GM19043 (cell line): Measurements from ENCODE around the gene IWS1.
"Not testable (repeated sequence)": the region's sequence is repeated elsewhere in the genome, so short reads cannot be mapped to it uniquely, and the experiment has no call there.

ENCODE experiments used
- ATAC-seq: cut with Tn5 transposase; IDR thresholded peaks from one replicate; pipeline ENCODE4 v1.9.1; 2021; ENCODE audit warnings: low read depth; ENCODE audit not compliant: unreplicated experiment

The IWS1 gene

GRCh38 chr2:127561371-127561770 is 35.1 kb upstream of the IWS1 start:
- no peak for ATAC-seq

- no peak for ATAC-seq
These were observed 34.6 kb upstream of the IWS1 start for GRCh38 chr2:127560931-127561280.

DNA sequence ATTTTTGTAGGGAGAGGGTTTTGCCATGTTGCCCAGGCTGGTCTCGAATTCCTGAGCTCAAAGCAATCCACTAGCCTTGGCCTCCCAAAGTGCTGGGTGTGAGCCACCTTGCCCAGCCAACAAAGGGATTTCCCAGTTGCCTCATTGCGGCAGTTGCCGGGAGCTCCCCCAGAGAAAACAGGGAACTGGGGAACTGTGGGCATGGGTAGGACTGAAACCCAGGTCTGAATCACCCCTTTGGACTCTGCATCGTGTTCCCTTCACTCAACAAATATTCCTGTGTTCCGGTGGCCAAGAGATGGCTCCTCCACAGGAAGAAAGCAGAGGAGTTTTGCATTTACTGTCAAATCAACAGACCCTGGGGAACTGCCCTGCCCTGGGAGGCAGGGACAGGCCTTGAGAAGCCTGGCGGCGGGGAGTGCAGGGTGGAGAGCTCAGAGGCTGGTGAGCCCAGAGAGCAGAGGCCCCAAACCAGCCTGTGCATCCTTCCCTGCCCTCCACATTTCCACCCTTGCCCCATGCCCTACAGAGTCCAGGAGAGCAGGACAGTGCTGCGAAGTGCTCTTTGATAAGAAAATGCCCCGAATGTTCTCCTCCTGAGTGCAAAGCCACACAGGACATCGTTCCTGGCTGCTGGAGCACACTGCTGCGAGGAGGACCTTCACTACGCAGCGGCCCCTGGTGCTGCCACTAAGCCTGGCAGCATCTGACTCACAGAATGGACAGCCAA is 34.1 kb upstream of the IWS1 start:
- ATAC-seq: no peak

DNA sequence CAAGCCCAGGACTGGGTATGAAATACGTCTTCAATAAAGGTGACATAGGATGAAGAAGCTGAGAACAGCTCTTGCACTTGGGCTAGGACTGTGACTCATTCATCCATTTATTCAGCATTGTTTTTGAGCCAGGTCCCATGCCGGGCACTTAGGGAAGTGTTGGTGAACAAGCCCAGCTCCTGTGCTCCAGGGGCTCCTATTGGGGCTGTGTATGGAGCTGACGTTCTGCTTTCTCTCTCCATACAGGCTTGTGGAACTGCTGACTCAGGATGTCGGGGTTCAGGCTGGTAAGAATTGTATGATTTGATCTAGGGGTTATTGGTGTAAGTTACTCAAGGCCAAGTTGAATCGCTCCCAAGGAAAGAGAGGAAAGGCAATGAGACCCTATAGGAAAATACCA is 33.2 kb upstream of the IWS1 start:
- ATAC-seq: no peak

GRCh38 chr2:127558911-127559310 is 32.6 kb upstream of the IWS1 start:
- no peak for ATAC-seq

GRCh38 chr2:127552846-127553245 is 26.6 kb upstream of the IWS1 start:
- no peak for ATAC-seq

DNA sequence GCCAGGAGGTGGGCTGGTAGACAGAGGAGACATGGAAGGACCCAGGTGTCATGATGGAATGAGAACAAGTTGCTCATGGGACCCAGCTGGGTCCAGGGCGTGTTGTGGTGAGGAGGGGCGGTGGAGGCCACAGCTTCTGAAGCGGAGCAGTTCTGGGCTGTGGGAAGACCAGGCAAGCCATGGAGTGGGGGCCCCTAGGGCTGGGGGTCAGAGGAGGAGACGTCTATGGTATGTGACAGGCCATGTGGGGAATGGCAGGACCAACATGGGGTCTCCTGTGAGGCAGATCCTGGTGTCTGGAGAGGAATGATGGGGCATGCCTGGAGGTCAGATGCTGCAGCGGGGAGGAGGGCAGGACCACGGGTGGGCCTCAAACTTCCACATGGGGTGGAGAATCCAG is 26.0 kb upstream of the IWS1 start:
- ATAC-seq: no peak

DNA sequence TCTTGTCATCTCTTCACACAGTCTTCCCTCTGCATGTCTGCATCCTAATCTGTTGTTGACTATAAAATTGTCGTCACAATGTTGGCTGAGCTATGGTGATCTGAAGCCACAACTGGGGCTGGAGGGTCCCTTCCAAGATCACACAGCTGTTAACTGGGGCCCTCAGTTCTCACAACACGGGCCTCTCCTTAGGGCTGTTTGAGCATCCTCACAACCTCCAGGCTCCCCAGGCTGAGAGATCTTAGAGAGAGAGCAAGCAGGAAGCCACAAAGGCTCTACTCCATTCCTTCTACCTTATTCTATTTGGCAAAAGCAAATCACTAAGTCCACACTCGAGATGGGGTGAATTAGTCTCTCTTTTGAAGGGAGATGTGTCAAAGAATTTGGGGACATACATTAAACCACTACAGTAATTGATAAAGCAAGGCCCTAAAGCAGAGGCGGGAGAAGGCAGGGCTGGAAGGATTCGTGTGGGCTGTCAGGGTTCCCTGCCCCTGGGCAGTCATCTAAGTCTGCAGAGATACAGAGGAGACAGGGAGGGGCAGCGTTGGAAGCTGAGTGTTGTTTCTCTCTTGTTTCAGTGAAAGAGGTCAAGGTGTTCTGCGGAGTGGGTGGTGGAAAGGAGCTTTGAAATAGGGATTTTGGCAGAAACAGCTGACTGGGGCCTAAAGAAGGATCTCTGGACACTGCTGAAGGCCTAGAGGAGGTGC is 25.1 kb upstream of the IWS1 start:
- ATAC-seq: no peak

DNA sequence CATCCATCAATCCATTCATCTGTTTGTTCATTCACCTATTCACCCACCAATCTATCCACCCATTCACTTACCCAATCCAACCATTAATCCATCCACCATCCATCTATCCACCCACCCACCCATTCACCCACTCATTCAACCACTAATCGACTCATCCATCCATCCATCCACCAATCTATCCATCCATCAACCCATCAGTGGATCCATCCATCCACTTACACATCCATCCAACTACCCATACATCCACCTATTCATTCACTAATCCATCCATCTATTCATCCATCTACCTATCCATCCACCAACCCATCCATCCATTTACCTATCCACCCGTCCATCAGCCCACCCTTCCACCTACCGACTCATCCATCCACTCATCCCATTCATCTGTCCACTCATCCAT is 20.5 kb upstream of the IWS1 start:
- ATAC-seq: no peak

- ATAC-seq: no peak
These were observed 19.5 kb upstream of the IWS1 start for GRCh38 chr2:127545796-127546195.

- no peak for ATAC-seq
These were observed 18.9 kb upstream of the IWS1 start for GRCh38 chr2:127545189-127545588.

- ATAC-seq: not testable (repeated sequence)
These were observed 16.8 kb upstream of the IWS1 start for GRCh38 chr2:127543013-127543501.

GRCh38 chr2:127542231-127542630 is 15.9 kb upstream of the IWS1 start:
- ATAC-seq: no peak

GRCh38 chr2:127541809-127542208 is 15.5 kb upstream of the IWS1 start:
- ATAC-seq: no peak

DNA sequence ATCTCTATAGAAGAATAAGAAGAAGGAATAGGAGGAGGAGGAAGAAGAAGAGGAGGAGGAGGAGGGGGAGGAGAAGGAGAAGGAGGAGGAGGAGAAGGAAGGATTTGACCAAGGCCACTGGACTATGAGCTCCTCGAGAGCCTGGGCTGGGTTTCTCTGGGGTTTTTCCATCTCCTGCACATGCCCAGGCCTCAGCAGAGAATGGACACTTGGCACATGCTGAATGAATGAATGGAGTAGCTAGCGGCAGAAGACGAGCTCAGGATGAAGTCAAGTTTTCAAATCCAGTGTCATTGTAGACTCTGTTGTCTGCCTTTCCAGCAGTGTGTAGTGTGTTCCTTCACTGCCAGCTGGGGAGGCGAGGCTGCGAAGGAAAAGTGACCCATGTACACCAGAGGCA is 11.4 kb upstream of the IWS1 start:
- no peak for ATAC-seq

DNA sequence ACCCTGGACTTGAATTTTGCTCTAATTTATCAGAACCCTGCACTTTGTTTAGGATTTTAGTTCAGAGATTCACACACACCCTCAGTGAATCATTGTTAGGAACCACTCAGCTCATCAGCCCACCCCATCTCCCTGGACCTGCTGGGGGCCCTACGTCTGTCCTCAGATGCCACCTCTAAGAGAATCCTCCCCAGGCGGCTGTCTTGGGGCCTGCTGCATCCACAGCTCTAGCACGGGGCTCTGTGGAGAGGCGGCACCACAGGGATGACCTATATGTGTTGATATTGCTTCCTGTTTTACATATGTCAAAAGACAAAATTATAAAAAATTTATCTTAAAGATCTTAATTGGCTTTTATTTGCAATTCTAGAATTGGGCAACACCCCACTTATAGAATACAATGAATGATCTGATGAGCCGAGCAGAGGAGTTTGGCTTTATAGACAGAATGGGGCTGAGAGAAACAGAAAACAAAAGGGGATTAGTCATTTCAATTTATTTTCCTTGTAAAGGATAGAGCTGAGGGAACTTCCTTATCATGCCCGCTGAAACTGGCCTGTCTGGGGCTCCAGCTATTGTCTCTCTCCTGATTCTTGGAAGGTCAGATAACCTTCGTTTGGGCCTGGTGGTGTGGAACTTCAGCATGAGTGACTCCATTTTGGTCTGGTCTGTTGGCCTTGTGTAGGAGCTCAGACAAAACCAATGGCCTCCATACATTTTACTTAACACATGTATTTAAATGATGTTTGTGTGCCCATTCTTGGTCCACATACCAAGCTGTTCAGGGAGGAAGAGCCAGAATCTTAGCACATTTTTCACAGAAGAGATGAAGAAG is 10.6 kb upstream of the IWS1 start:
- ATAC-seq: no peak

DNA sequence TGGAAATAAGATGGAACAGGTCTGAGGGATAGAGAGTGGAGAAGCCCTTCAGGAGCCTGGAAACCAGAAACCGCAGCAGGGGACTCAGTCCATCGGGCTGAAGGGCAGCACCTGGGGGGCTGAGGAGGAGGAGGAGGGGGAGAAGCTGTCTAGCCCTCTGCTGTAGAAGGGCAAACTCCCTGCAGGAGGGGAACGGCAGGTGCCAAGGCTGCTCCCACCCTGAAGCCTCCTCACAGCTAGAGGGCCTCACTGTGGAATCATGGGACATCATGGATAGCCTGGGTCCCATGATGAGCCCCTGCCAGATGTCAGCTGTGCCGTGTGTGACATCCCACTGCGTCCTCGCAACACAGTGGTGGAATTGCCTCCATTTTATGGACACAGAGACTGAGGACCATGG is 9.6 kb upstream of the IWS1 start:
- no peak for ATAC-seq

DNA sequence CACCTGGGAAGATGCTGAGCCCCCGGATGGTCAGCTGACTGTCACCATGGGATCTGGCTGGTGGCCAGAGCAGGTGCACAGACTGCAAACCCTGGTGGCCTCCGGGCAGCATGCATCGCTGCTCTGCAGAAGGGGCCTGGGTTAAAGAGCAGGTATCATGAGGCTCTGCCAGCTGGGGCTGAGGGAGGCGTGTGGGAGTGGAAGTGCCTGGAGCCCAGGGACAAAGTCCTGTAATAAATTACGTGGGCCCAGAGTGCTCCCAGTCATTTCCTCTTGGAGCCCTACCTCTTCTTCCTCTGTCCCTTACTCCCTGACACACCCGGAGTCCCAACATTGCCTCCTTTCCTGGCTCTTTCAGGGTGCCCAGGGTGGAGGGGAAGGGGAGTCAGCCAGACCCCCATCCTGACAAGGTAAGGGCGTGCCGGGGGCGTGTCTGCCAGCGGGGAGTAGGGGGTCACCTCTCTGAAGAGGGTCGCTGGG is 9.2 kb upstream of the IWS1 start, which contains the start of gene MYO7B:
MYO7B (plus strand) TSS at position 262 of the 480 bp plus-strand sequence. CDS start 24,040 bp downstream, outside the sequence.
- no peak for ATAC-seq

DNA sequence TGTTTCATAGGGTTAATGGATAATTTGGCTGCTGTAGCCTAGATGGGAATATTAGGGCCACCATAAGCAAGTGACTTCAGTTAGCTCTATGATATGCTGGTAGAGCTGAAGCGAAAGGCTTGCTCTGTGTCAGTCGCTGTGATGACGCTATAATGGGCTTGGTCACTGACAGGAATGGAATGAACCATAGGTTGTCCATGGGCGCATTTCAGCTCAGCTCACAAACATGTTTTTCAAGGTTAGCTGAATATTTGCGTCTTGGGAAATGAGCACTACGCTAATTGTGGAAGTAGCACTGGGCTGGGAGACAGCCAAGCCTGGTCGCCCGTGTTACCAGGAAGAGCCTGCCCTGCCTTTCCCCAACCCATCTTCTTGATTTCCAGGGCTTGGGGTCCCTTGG is 6.0 kb upstream of the IWS1 start:
- ATAC-seq: no peak

DNA sequence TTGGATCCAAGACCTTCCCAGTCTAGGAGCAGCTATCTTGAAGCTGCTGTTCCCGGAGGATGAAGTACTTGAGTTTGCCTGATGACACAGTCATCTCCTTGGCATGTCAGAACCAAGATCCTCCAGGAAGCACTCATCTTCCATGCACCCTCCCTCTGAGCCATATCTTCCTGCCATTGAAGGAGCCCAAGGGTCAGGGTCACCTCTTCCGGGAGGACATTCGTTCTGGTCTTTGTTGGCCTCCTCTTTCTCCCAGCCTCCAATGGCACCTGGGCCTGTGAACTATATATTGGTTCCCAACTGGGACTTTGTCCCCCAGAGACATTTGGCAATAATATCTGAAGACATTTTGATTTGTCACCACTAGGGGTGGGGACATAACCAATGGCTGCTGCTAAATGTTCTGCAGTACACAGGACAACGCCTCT is 4.9 kb upstream of the IWS1 start:
- no peak for ATAC-seq
